ENCODE results near the gene TES. TPM values are rescaled to one million over a fixed set of nuclear protein-coding genes. Genes with fewer than 3 reads are reported as not detected.

The TES gene
- total RNA-seq, 4 donors from 2014 or later = 77.4 to 119 (median 115) TPM

GRCh38 chr7:116257156-116257555 is 46.8 kb downstream of the TES start:
- Histone ChIP-seq H3K36me3 (peaks cover 0 to 13% (median 5%) of the 10 kb centered on the region in 4 donors), H3K4me3 (no peak overlapping the region), H3K4me1 (peaks cover 0 to 8% (median 4%) of the 10 kb centered on the region in 4 donors), H3K9me3 (no peaks in the 10 kb centered on the region), H3K27me3 (no peaks in the 10 kb centered on the region), H3K27ac (no peak overlapping the region)
- DNase-seq = no peak
- no peak for TF ChIP-seq EP300 (IDR thresholded peaks at IDR 0.05; ENCODE audit: low read depth)
- TF ChIP-seq POLR2AphosphoS5 (IDR thresholded peaks at IDR 0.05) = no peak
- TF ChIP-seq CTCF (IDR thresholded peaks at IDR 0.05) = no peak
- no peak for TF ChIP-seq POLR2A (IDR thresholded peaks at IDR 0.05)
- WGBS, 2 donors (ENCODE audit: low coverage in 1 of 2) = 81 to 89% methylated on average over 3 of the region's 3 CpGs
- intact Hi-C loops (cut with DNase I; ENCODE audit: low total_unique reads) (no loop called here), in situ Hi-C loops (cut with MboI; ENCODE audit: low pct_ligation_motif_present in 1 of 4, low pct_unique_long_range_greater_than_20kb in 1 of 4, low sequenced_read_pairs in 3 of 4) (loop anchor here in 2 of 4 donors (10.0 to 25.0 kb wide), 3 partner anchors 330 to 555 kb away; no protein-coding TSS in a partner anchor)

GRCh38 chr7:116258734-116259133 is 48.4 kb downstream of the TES start:
- Histone ChIP-seq H3K9me3 (no peaks in the 10 kb centered on the region), H3K36me3 (peaks cover 0 to 7% (median 3%) of the 10 kb centered on the region in 4 donors), H3K27me3 (no peaks in the 10 kb centered on the region), H3K4me3 (no peak overlapping the region), H3K27ac (peak overlapping the region in 3 of 4 donors; percentile 11 to 50 (median 19)), H3K4me1 (peaks cover 0 to 8% (median 4%) of the 10 kb centered on the region in 4 donors)
- intact Hi-C loops (cut with DNase I; ENCODE audit: low total_unique reads) (loop anchor here (2.0 kb wide), 1 partner anchor 330 kb away; no protein-coding TSS in a partner anchor), in situ Hi-C loops (cut with MboI; ENCODE audit: low pct_ligation_motif_present in 1 of 4, low pct_unique_long_range_greater_than_20kb in 1 of 4, low sequenced_read_pairs in 3 of 4) (loop anchor here in 2 of 4 donors (10.0 to 25.0 kb wide), 3 partner anchors 329 to 554 kb away; no protein-coding TSS in a partner anchor)
- 0 to 2% methylated on average over 2 of the region's 2 CpGs for WGBS, 2 donors (ENCODE audit: low coverage in 1 of 2)
- TF ChIP-seq EP300 (IDR thresholded peaks at IDR 0.05; ENCODE audit: low read depth) (no peak), CTCF (IDR thresholded peaks at IDR 0.05) (peak; percentile 76 to 91 (median 82)), POLR2A (IDR thresholded peaks at IDR 0.05) (no peak)
- DNase-seq = no peak

GRCh38 chr7:116259156-116259870 is 49.0 kb downstream of the TES start:
- in situ Hi-C loops (cut with MboI; ENCODE audit: low pct_ligation_motif_present in 1 of 4, low pct_unique_long_range_greater_than_20kb in 1 of 4, low sequenced_read_pairs in 3 of 4) (loop anchor here in 2 of 4 donors (10.0 to 25.0 kb wide), 3 partner anchors 328 to 553 kb away; no protein-coding TSS in a partner anchor), intact Hi-C loops (cut with DNase I; ENCODE audit: low total_unique reads) (loop anchor here (2.0 kb wide), 1 partner anchor 329 kb away; no protein-coding TSS in a partner anchor)
- Histone ChIP-seq H3K27me3 (no peaks in the 10 kb centered on the region), H3K36me3 (peaks cover 0 to 7% (median 2%) of the 10 kb centered on the region in 4 donors), H3K27ac (peak overlapping the region in 2 of 4 donors; percentile 19 to 50), H3K4me3 (no peak overlapping the region), H3K9me3 (no peaks in the 10 kb centered on the region), H3K4me1 (peaks cover 0 to 8% (median 4%) of the 10 kb centered on the region in 4 donors)
- WGBS, 2 donors (ENCODE audit: low coverage in 1 of 2) = 72 to 78% methylated on average over 5 of the region's 5 CpGs
- TF ChIP-seq POLR2AphosphoS5 (IDR thresholded peaks at IDR 0.05) = no peak
- TF ChIP-seq CTCF (IDR thresholded peaks at IDR 0.05) = no peak
- no peak for TF ChIP-seq POLR2A (IDR thresholded peaks at IDR 0.05)
- TF ChIP-seq EP300 (IDR thresholded peaks at IDR 0.05; ENCODE audit: low read depth) = no peak
- no peak for DNase-seq

- in situ Hi-C loops (cut with MboI; ENCODE audit: low pct_ligation_motif_present in 1 of 4, low pct_unique_long_range_greater_than_20kb in 1 of 4, low sequenced_read_pairs in 3 of 4) = loop anchor here (5.0 to 25.0 kb wide), 7 partner anchors 265 to 555 kb away; partner anchors contain the start of gene CAV1 (in 1 of the 4)
- intact Hi-C loops (cut with DNase I; ENCODE audit: low total_unique reads) = loop anchor here (2.0 to 10.0 kb wide), 2 partner anchors 265 to 329 kb away; partner anchors contain the start of gene CAV1
- H3K36me3 ChIP-seq = peaks cover 0 to 7% (median 1%) of the 10 kb centered on the region in 4 donors
- H3K27ac ChIP-seq = no peak overlapping the region
- TF ChIP-seq POLR2AphosphoS5 (IDR thresholded peaks at IDR 0.05) = no peak
- no peak for TF ChIP-seq EP300 (IDR thresholded peaks at IDR 0.05; ENCODE audit: low read depth)
- no peak for TF ChIP-seq POLR2A (IDR thresholded peaks at IDR 0.05)
- no peak for TF ChIP-seq CTCF (IDR thresholded peaks at IDR 0.05)
- DNase-seq = no peak
- no peaks in the 10 kb centered on the region for H3K27me3 ChIP-seq
- H3K4me3 ChIP-seq = no peak overlapping the region
- no peaks in the 10 kb centered on the region for H3K9me3 ChIP-seq
- peaks cover 0 to 8% (median 4%) of the 10 kb centered on the region in 4 donors for H3K4me1 ChIP-seq
- 86 to 93% methylated on average over 3 to 5 of the region's 5 CpGs for WGBS, 2 donors (ENCODE audit: low coverage in 1 of 2)
Observed at GRCh38 chr7:116259871-116260440, 49.6 kb downstream of the TES start.

Measured in transverse colon (tissue), 4 donors.